HG03442 (cell line): ENCODE measurements around the gene ANAPC16.
A peak's percentile ranks its signal among the peaks of the same experiment; 100 is the strongest.
"Not testable (repeated sequence)": the region's sequence is repeated elsewhere in the genome, so short reads cannot be mapped to it uniquely, and the experiment has no call there.

ENCODE experiments used
- ATAC-seq: cut with Tn5 transposase; IDR thresholded peaks from one replicate; pipeline ENCODE4 v1.9.1; 2021; ENCODE audit warnings: mild to moderate bottlenecking, moderate library complexity; ENCODE audit not compliant: unreplicated experiment

ANAPC16 gene

GRCh38 chr10:72215611-72216549 lies at the start of gene ANAPC16, which contains the start of gene ASCC1:
ANAPC16 (plus strand) TSS chr10:72216012; CDS start chr10:72223915, 7,903 bp downstream.
ASCC1 (minus strand) TSS chr10:72216276; CDS start chr10:72213298, 2,978 bp downstream.
- peak; percentile 75 for ATAC-seq

DNA sequence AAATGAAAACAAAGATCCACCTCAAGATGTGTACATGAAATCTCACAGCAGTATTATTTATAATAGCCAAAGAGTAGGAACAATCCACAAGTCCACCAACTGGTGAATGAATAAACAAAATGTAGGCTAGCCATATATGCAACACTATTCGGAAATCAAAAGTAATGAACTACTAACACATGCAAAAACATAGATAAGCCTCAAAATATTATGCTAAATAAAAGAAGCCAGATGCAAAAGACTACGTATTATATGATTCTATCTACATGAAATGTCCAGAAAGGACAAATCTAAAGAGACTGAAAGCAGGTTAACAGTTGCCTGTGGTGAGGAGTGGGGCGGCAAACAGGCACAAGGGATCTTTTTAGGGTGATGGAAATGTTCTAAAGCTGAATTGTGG lies 48.7 kb upstream of the ANAPC16 start:
- no peak for ATAC-seq

DNA sequence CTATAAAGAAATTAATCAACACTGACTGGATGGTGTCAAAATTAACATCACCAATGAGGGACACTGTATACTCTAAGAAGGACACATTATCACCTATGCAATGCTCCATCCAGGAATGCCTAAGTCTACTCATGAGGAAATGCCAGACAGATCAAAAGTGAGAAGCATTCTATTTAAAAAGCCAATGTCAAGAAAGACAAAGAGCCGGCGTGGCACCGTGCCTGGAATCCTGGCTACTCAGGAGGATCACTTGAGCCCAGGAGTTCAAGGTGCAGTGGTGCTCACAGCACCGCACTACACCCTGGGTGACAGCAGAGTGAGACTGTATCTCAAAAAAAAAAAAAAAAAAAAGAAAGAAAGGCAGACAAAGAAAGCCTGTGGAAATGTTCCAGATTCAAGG lies 45.5 kb upstream of the ANAPC16 start:
- ATAC-seq: no peak

DNA sequence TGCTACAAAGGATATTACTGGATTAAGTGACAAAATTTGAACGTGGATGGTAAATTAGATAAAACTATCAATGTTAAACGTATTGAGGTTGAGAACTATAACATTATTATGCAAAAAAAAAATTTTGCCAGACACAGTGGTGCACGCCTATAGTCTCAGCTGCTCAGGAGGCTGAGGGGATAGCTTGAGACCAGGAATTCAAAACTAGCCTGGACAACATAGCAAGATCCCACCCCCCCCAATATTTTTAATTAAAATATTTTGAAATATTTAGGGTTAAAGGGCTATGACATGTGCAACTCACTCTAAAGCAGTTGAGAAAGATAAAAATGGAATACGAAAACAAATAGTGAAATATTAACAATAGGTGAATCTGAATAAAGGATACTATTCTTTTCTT lies 45.1 kb upstream of the ANAPC16 start:
- no peak for ATAC-seq

DNA sequence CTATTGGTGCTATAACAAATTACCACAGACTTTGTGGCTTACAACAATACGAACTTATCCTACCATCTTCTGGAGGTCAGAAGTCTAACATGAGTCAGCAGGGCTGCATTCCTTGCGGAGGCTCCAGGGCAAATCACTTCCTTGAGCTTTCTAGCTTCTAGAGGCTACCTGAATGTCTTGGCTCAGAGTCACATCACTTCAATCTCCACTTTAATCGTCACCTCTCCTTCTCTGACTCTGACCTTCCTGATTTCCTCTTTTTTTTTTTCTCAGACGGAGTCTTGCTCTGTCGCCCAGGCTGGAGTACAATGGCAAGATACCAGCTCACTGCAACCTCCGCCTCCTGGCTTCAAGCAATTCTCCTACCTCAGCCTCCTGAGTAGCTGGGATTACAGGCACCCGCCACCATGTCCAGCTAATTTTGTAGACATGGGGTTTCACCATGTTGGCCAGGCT lies 44.6 kb upstream of the ANAPC16 start:
- ATAC-seq: no peak

GRCh38 chr10:72173262-72173618 lies 42.6 kb upstream of the ANAPC16 start:
- no peak for ATAC-seq

GRCh38 chr10:72173619-72174296 lies 42.1 kb upstream of the ANAPC16 start:
- peak; percentile 66 for ATAC-seq

- no peak for ATAC-seq
Measured at GRCh38 chr10:72174297-72174662, 41.5 kb upstream of the ANAPC16 start.

- ATAC-seq: no peak
Measured at GRCh38 chr10:72175149-72175548, 40.7 kb upstream of the ANAPC16 start.

DNA sequence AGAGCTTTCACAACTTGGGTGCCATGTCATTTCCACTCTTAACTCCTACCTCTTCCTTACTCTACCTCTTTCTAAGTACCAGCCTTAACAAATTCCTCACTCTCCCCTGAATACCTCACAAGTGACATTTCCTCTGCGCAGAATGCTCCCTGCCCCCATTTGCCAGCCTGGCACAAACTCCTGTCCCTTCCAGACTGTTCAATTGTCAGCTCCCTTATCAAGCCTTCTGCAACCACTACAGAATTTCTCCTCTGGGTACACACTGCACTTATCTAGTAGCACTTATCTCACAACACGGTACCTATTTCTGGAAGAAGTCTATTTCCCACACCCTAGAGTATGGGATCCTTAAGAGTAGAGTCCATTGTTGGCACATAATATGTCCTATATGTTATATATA lies 39.1 kb upstream of the ANAPC16 start:
- no peak for ATAC-seq

- no peak for ATAC-seq
Measured at GRCh38 chr10:72177454-72177853, 38.4 kb upstream of the ANAPC16 start.

GRCh38 chr10:72184156-72184555 lies 31.7 kb upstream of the ANAPC16 start:
- ATAC-seq: no peak

GRCh38 chr10:72186258-72186981 lies 29.4 kb upstream of the ANAPC16 start:
- no peak for ATAC-seq

DNA sequence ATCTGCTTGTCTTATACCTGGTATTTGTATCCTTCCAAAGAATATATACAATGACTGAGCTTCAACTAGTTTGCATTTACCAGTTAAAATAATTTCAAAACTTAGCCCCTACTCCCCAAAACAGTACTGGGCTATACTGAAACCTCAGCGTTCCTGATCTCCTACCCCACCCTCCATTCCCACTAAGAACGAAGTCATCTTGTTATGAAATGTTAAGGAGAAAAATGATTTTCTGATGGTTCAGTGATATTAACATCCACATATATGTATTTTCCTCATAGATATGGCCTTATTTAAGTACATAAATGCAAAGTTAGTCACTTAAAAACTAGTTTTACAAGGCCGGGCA lies 28.9 kb upstream of the ANAPC16 start:
- ATAC-seq: no peak

DNA sequence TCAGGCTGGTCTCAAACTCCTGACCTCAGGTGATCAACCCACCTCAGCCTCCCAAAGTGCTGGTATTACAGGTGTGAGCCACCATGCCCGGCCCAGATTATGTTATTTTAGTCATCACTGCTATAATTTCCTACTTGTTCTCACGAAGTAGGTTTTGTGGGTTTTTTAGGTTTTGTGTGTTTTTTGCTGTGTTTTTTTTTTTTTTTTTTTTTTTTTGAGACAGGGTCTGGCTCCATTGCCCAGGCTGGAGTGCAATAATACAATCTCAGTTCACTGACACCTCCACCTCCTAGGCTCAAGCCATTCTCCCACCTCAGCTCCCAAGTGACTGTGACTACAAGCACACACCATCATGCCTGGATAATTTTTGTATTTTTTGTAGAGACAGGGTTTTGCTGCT lies 20.9 kb upstream of the ANAPC16 start:
- no peak for ATAC-seq

GRCh38 chr10:72200883-72201282 lies 14.9 kb upstream of the ANAPC16 start:
- no peak for ATAC-seq

GRCh38 chr10:72201293-72201692 lies 14.5 kb upstream of the ANAPC16 start:
- ATAC-seq: no peak

DNA sequence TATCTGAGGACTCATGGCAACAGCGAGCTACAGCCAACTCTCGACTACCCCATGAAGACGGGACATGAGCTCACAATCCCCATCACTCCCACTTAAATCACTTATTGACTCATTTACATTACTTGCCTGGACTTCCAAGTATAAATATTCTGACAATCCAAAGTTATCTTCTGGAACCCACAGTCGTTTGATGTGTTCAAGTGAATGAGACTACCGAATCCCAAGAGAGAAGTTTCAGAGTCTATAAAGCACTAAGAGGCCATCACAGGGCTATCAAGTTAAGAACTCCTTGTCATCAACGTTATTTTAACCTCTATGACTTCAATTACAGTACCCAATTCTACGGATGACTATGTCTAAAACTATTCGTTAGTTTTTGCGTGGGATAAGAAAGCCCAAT lies 11.5 kb upstream of the ANAPC16 start:
- ATAC-seq: no peak

GRCh38 chr10:72204724-72205123 lies 11.1 kb upstream of the ANAPC16 start:
- no peak for ATAC-seq

GRCh38 chr10:72206511-72207229 lies 9.1 kb upstream of the ANAPC16 start:
- no peak for ATAC-seq

- ATAC-seq: not testable (repeated sequence)
Measured at GRCh38 chr10:72208526-72208925, 7.3 kb upstream of the ANAPC16 start.
